Left forelimb (tissue), 1 donor: ENCODE data around the gene PRKG1.
"Not testable (repeated sequence)": the region's sequence is repeated elsewhere in the genome, so short reads cannot be mapped to it uniquely, and the experiment has no call there.

ENCODE experiments used
- DNase-seq: peaks from one replicate; pipeline ENCODE4 v3.0.0-alpha.2; 2018; ENCODE audit warnings: low spot score

PRKG1 gene

DNA sequence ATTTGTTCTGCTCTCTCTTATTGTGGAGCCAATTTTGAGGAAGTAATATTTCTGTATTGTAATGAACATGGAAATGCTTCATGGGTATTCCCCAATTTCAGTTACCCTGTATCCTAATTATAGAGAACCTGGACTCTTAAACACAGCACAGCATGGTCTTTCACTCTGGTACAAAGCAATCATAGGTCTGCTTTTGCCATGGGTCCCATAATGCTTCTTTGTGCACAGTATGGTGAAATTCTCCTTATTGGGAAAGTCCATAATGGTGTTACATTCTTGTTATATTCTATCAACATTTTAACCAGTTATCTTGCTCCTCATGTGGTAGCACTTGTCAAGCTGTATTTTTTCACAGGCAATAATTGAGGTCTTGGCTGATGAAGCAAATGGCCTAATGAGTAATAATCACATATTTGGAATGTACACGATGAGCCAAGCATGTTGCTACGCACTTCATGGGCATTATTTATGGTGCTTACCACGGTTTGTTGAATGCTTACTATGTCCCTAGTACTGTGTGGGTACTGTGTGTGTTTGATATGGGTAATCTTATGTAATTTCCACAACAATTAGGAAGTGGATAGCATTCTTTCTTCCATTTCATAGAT is 42.9 kb downstream of the PRKG1 start:
- no peak for DNase-seq

GRCh38 chr10:51117794-51118193 is 43.5 kb downstream of the PRKG1 start:
- DNase-seq, result no peak

- DNase-seq, result no peak
Measured at GRCh38 chr10:51119441-51119840, 45.2 kb downstream of the PRKG1 start.

GRCh38 chr10:51121861-51122260 is 47.6 kb downstream of the PRKG1 start:
- DNase-seq, result no peak

- DNase-seq, result no peak
Measured at GRCh38 chr10:51124852-51125251, 50.6 kb downstream of the PRKG1 start.

- no peak for DNase-seq
Measured at GRCh38 chr10:51125518-51125917, 51.2 kb downstream of the PRKG1 start.

DNA sequence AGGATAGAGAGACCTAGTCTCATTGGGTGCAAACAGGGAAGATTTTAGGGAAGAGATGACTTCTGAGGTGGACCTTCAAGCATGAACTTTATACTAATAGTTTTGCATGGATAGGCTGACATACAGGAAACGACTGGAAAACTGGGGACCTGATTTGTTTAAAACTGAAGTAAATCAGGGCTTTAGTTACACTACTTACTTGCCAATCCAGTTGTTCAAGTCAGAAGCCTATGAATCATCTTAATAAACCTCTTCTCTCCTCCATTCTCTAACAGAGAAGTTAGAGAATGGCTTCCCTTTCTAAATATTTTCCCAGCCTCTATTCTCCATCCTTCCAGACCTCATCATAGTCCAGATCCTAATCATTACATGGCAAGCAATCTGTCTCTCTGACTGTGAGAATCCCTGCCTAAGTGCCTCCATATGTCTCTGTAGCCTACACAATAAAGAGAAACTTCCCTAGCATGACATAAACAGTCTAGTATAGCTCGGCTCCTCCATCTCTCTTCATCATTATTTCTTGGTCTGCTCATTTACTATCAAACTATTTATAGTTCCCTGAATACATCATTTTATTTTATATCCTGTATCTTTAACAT is 55.8 kb downstream of the PRKG1 start:
- DNase-seq, result no peak

GRCh38 chr10:51137756-51138529 is 63.7 kb downstream of the PRKG1 start:
- no peak for DNase-seq

GRCh38 chr10:51139176-51139575 is 64.9 kb downstream of the PRKG1 start:
- no peak for DNase-seq

GRCh38 chr10:51141010-51141409 is 66.7 kb downstream of the PRKG1 start:
- no peak for DNase-seq

DNA sequence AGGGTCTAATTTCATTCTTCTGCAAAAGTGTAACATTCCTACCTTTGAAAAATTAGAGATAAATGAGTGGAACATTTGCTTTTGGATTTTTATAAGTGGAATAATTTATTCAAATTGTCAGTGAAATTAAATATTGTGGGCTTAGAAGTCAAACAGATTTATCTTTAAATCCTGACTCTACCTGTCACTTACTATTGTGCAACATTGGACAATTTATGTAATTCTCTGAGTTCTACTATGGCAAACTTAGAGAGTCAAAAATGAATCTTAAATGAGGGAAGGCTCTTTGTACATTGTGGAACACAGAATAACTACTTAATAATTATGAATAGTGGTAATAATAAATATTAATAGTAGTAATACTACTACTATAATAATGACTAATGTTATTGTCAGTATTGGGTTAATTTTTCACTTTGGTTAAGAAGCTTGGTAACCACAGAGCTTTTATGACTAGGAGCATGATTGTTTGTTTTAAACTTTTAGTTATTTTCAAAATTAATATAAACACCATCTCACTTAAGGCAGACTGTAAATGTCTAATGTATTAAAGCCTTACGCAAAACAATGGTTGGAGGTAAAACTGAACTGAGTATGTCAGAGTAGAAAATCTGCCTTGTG is 70.0 kb downstream of the PRKG1 start:
- DNase-seq, result no peak

GRCh38 chr10:51145375-51145774 is 71.1 kb downstream of the PRKG1 start:
- no peak for DNase-seq

- no peak for DNase-seq
Measured at GRCh38 chr10:51147644-51148399, 73.5 kb downstream of the PRKG1 start.

GRCh38 chr10:51156926-51157325 is 82.6 kb downstream of the PRKG1 start:
- DNase-seq, result no peak

DNA sequence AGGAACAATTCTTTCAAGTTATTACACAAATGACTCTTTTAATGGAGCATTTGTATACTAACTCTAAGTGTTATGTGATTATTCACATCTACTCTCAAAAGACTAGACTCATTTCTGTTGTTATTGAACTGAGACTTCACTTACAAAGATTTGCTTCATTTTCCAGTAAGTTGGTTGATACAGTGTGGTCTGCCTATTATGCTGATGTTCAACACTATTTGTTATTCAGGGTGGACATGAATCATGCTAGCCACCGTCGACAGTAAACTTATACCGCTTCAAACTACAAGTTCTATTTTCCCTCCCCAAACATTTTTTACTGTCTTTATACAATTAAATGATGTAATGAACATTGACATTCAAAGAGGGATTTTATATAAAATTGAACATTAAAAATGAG is 84.5 kb downstream of the PRKG1 start:
- no peak for DNase-seq

DNA sequence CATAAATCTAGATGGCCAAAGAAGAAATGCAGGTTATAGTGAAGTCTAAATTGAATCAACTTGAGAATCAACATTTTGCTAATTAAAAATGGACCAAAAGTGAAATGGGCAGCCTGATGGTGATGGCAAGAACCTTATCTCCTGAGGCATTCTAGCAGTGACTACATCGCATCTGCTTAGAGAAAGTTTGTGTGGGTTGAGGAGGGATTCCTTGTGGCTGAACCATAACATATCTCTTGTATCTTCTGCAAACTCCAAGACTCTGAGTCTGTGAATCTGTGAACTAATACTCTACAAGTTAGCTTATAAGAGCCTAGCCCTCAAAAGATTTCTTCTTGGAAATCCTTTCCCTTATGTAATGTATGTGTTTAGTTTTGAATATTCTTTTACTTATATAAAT is 85.6 kb downstream of the PRKG1 start:
- no peak for DNase-seq

- no peak for DNase-seq
Measured at GRCh38 chr10:51162002-51162401, 87.7 kb downstream of the PRKG1 start.

DNA sequence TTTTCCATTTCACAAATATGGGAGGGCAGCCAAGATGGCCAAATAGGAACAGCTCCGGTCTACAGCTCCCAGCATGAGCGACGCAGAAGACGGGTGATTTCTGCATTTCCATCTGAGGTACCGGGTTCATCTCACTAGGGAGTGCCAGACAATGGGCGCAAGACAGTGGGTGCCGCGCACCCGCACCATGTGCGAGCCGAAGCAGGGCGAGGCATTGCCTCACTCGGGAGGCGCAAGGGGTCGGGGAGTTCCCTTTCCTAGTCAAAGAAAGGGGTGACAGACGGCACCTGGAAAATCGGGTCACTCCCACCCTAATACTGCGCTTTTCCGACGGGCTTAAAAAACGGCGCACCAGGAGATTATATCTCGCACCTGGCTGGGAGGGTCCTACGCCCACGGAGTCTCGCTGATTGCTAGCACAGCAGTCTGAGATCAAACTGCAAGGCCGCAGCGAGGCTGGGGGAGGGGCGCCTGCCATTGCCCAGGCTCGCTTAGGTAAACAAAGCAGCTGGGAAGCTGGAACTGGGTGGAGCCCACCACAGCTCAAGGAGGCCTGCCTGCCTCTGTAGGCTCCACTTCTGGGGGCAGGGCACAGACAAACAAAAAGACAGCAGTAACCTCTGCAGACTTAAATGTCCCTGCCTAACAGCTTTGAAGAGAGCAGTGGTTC is 89.2 kb downstream of the PRKG1 start:
- DNase-seq, result not testable (repeated sequence)

GRCh38 chr10:51168086-51168815 is 94.0 kb downstream of the PRKG1 start:
- no peak for DNase-seq

DNA sequence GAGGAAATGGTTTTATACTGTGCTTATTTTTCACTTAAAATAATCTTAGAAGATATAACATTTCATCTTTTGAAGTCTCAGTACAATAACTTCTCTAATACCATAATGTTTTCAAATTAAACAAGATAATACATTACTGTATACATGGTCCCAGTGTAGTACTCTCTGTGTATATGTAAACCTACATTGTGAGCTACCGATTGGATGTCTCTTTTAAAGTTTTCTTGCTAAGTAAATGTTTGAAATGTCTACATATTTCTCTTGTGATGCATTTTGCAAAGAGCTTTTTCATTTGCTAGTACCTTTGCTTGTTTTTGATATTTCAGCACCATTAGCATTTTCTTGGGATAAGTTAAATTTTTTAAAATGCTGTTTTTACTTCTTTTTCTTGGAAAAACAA is 94.8 kb downstream of the PRKG1 start:
- no peak for DNase-seq
